HG03103 (cell line): ENCODE measurements around the gene MUTYH.
A peak's percentile ranks its signal among the peaks of the same experiment; 100 is the strongest.
"Not testable (repeated sequence)": the region's sequence is repeated elsewhere in the genome, so short reads cannot be mapped to it uniquely, and the experiment has no call there.

Experiments used
- ATAC-seq: cut with Tn5 transposase; IDR thresholded peaks from one replicate; pipeline ENCODE4 v1.9.1; 2021; ENCODE audit warnings: low read depth; ENCODE audit not compliant: unreplicated experiment

The MUTYH gene

DNA sequence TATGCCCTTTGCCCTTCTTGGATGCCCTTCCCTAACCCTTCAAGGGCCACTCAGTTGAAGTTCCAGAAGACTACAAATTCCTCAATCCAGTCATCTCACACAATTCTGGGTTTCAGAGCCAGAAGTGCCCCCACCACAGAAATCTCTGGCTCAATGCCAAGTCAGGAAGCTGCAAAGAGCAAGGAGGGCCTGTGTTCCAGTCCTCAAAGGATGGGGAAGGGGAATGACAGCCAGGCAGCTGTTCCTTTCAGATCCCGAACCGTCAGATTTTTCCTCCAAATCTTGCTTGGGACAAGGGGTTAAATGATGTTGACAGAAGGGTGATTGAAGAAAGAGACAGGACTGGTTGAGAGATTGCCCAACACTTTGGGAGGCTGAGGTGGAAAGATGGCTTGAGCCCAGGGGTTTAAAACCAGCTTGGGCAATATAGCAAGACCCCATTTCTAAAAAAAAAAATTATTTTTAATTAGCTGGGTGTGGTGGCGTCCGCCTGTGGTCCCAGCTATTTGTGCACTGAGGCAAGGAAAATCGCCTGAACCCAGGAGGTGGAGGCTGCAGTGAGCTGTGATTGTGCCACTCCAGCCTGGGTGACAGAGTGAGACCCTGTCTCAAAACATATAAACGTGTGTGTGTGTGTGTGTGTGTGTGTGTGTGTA is 14.3 kb downstream of the MUTYH start:
- ATAC-seq: no peak

DNA sequence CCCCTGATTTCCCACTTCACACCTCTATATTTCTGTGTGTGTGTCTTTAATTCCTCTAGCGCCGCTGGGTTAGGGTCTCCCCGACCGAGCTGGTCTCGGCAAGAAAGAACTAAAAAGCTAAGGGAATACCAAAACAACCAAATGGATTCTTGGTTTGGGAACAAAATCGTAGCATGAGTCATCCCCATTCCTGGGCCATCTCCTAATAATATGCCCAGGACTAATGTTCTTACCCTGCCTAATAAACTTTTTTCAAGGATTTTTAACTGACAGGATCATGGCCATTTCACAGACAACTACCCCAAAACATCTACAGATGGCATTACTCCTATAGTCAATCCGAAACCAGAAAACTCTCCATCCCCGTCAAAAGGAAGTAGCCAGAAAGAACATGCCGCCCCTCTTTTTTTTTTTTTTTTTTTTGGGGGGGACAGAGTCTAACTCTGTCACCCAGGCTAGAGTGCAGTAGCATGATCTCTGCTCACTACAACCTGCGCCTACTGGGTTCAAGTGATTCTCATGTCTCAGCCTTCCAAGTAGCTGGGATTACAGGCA is 17.7 kb downstream of the MUTYH start:
- no peak for ATAC-seq

DNA sequence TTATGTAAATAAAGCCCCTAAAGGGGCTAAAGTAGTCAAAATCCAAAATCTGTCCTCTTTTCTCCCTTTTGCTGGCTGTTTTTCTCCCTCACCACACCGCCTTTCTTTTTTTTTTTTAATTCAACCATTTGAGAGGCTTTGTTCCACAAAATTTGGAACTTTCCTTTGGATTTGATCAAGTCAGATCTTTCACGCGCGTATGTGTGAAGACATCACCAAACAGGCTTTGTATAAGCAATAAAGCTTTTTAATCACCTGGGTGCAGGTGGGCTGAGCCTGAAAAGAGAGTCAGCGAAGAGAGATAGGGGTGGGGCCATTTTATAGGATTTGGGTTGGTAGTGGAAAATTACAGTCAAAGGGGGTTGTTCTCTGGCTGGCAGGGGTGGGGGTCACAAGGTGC is 18.8 kb downstream of the MUTYH start:
- no peak for ATAC-seq

DNA sequence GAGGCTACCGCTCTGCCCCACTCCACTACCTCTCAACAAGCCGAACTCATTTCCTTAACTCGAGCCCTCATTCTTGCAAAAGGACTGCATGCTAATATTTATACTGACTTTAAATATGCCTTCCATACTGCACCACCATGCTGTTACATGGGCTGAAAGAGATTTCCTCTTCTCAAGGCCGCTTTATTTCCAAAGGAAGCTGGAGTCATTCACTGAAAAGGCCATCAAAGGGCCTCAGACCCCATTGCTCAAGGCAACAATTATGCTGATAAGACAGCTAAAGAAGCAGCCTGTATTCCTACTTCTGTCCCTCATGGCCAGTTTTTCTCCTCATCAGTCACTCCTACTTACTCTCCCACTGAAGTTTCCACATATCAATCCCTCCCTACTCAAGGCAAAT is 20.5 kb downstream of the MUTYH start:
- ATAC-seq: no peak

DNA sequence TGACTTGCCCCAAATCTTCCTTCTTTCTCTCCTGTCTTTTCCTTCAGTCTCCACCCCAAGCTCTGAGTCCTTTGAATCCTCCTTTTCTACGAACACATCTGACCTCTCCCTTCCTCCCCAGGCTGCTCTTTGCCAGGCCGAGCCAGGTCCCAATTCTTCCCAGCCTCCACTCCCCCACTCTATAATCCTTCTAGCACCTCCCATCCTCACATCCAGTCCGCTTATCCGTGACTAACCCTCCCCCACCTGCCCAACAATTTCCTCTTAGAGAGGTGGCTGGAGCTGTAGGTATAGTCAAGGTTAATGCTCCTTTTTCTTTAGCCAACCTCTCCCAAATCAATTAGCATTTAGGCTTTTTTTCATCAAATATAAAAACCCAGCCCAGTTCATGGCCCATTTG is 23.1 kb downstream of the MUTYH start:
- ATAC-seq: no peak

DNA sequence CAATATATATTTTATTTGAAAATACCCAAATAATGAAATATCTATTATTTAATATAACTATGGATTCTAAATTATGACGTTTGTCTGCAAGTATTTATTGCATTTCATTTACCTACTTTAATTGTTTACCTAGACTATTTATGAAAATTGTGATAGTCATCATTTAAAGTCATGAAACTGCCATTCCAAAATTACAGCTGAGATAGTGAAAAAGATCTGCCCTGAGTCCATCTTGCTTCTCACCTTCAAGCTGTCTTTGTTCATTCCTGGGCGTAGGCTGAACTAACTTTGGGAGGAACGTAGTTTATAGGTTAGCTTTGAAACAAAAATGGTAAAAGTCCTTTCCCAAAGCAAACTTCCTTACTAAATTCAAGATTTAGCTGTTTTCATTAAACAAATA is 26.0 kb downstream of the MUTYH start:
- no peak for ATAC-seq

DNA sequence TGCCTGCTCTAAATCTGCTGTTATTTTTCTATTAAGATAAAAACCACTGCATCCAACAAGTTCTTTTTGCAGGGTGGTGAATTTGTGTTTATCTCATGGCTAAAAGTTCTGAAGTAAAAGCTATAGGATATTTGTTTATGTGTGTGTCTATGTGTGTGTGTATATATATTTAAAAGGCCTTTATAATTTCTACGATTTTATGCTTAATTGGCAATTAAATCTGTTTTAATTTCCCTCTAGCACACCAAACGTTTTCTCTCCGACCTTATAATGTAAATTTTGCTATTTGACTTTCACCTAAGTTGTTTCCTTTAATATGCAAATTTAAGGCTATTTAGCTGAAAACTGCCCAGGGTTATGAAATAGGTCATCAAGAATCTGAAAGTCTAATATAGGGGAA is 33.3 kb downstream of the MUTYH start:
- ATAC-seq: no peak

DNA sequence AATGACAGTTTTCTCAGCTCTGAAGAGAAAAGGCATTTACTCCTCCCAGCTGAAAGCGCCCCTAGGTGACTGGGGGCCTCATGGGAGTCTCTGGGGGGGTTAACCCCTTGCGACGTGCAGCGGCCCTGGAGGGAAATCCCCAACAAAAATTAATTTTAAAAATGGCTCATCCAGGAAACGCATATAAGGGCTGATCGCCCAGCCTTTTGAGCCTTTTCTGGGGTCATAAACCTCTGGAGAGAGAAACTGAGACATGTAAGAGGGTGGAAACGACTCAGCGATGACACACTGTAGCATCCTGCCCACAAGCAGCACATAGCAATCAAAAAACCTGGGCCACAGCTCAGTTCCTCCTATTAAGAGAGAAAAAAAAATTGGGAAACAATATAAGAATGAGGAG is 33.9 kb downstream of the MUTYH start:
- ATAC-seq: no peak

DNA sequence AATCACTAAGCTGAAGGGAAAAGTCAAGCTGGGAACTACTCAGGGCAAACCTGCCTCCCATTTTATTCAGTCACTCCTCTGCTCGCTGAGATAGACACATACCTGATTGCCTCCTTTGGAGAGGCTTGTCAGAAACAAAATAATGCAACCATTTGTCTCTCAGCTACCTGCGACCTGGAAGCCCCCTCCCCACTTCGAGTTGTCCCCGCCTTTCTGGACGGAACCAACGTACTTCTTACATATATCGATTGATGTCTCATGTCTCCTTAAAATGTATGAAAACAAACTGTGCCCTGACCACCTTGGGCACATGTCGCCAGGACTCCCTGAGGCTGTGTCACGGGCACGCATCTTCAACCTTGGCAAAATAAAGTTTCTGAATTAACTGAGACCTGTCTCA is 35.0 kb downstream of the MUTYH start:
- no peak for ATAC-seq

DNA sequence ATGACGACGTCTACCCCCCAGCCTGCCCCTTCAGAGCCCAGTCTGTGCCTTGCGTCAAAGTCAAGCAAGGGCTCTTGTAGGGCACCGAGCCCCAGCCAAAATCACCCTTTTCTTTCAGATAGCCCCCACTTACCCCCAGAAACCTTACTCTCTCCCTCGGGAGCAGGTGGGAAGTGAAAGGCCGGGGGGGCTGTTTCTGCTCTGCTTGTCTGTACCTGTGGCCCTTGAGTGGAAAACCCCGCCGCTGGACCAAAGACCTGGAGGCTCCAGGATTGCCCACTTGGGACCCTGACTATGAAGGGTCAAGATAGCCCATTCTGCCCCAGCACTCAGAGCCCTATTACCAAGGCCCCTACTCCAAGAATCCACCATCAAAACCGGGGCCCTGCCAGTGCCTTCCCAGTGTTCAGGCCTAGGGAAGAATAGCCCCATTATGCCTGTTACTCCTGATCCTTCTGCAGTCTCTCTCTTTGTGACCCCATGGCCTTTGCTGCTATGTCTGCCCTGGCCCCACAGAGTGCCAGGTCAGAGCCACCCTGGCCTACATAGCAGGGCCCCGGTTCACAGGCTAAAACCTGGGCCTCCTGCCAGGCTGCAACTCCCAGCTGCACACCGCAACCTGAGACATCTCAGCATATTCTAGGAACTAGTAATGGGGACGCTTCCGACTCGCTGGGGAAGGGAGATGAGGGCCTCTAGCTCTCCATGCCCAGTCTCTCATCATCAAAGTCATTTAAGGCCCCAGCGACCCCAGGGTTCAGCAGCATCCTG is 35.7 kb downstream of the MUTYH start:
- no peak for ATAC-seq

DNA sequence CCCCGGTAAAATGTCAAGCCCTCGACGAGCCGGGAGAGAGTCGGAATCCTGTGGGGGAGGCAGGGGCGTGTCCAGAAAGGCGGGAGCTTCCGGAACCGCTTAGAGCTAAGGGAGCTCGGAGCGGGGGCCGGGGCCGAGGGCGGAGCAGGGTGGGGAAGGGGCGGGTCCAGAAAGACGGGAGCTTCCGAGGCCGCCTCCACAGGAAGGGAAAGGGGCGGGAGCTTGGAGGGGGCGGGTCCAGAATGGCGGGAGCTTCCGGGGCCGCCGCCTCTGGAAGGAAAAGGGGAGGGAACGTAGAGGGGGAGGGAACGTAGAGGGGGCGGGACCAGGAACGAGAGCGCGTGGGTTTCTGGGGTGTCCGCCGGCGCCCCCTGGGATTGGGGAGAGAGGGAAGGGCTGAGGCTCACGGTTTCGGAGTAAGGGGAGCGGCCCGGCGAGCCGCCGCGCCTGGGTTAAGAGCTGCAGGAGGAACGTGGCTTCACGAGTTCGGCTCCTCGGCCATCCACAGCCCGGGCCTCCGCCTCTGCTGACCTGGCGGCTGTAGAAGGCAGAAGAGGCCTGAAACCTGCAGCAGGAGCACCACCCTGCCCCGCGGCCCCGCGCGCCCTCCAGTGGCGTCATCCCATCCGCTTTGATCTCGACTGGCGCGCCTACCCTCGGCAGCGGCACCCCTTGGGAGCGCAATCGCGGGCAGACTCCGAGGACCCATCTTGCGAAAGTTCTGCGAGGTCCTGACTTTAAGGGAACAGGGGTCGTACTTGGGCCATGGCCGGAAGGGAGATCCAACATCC is 36.5 kb downstream of the MUTYH start:
- peak; percentile 57 for ATAC-seq

DNA sequence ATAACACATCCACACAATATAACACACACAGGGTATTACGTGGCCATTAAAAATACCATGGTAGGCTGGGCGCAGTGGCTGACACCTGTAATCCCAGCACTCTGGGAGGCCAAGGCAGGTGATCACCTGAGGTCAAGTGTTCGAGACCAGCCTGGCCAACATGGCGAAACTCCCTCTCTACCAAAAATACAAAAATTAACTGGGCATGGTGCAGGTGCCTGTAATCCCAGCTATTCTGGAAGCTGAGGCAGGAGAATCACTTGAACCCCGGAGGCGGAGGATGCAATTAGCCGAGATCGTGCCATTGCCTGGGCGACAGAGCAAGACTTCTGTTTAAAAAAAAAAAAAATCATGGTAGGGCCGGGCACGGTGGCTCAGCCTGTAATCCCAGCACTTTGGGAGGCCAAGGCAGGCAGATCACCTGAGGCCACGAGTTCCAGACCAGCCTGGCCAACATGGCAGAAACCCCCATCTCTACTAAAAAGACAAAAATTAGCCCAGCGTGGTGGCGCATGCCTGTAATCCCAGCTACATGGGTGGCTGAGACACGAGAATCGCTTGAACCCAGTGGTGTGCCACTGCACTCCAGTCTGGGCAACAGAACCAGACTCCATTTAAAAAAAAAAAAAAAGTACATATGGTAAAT is 37.6 kb downstream of the MUTYH start:
- no peak for ATAC-seq

DNA sequence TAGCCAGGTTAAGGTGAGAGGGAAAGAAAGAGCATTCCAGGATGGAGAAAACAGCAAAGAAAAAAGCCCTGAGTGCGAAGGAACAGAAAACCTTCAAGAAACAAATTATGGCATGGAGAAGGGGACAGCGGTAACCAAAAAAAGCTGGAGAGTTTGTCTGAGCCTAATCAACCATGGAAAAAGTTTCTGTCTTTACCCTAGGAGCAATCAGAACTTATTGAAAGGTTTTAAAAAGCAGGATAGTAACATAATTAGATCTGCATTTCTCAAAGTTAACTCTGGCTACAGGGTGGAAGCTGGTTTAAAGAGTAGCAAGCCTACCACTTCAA is 39.6 kb downstream of the MUTYH start:
- no peak for ATAC-seq

DNA sequence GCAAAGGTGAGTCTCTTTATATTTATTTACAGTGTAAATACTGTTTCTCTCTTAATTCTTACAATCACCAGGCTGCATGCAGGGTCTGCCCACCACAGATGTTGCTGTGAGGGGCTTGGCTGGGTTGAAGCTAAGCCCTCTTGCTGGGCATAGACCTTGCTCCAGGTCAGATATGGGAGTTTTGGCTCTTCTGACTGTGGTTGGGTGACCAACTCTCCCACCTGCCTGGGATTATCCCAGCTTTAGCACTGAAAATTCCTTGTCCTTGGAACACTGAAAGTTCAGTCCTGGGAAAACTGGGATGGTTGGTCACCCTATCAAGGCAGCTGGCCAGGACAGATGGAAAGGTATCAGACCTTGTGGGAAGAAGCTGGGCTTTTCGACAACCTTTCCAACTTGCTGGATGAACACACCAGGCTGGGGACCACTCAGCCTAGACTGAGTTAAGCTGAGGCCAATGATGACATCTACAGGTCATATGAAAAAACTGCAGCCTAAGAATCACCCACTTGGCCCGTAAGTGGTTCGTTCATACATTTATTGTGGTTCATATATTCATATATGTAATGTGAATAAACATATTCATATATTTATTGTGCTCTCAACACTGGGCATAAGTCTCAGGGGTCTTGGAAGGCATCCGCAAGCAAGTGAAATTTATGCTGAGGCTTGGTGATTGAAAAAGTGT is 40.1 kb downstream of the MUTYH start:
- no peak for ATAC-seq

DNA sequence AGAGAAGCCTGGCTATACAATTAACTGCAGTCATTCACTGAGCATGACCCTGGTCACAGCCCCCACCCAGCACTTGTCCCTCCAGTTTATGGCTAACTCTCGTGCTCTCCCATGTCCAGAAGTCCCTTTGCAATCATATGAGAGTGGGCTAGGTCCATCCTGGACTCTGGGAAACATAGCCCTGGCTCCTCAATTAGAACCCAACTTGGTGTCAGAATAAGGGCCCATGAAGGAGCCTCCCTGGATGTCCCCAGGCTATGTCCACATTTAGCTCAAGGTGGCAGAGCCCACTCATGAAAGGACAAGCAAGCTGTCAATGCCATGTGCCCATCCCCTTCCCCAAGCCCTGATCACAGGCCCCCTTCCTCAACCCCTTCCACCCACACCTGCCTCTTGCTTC is 40.9 kb downstream of the MUTYH start:
- ATAC-seq: no peak

DNA sequence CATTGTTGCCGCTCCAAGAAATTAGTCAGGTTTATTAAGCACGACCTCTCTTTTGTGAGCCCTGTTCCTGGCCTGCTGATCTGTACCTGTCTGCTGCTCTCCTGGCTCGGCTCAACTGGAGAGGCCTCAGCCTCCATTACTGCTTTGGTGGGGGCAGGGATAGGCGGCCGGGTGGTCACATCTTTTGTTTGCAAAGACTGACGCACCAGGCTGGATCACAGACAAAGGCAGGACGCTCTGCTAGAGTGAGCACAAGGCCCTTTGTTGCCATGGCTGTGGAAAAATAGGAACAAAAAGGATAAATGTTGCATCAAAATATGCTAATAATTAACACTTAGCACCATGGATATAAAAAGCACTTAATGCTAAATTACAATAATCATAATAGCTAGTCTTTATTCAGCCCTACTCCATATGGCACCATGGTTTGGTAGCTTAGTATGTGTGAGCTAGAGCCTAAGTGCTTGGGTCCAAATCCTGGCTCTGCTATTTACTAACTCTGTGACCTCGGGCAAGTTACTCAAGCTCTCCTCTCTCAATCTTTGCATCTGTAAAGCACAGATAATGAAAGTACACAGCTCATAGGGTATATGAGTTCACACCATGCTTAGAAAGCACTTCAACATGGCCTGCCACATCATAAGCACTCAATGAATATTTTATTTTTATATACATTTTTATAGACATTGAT is 42.4 kb downstream of the MUTYH start:
- no peak for ATAC-seq

DNA sequence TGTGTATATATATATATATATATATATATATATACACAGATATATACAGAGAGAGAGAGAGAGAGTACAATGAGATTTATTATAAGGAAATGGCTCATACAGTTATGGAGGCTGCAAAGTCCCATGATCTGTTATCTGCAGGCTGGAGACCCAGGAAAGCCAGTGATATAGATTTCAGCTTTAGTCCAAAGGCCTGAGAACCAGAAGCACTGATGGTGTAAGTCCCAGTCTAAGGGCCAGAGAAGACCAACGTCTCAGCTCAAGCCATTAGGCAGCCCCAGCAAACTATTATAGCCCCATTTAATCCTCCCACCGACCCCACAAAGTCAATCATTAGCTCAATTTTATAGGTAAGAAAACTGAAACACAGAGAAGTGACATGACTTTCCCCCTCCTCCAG is 48.5 kb downstream of the MUTYH start:
- no peak for ATAC-seq

DNA sequence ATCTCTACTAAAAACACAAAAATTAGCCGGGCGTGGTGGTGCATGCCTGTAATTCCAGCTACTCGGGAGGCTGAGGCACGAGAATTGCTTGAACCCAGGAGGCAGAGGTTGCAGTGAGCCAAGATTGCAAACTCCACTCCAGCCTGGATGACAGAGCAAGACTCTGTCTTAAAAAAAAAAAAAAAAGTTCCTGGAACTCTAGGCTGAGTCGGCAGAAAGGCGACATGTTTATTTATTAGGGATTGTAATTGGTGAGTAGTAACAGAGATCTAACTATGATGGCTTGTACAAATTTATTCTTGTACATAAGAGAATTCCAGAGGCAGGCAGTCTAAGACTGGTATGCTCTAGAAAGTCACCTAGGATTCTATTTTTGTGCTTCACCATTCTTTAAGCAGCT is 49.2 kb downstream of the MUTYH start:
- ATAC-seq: not testable (repeated sequence)

DNA sequence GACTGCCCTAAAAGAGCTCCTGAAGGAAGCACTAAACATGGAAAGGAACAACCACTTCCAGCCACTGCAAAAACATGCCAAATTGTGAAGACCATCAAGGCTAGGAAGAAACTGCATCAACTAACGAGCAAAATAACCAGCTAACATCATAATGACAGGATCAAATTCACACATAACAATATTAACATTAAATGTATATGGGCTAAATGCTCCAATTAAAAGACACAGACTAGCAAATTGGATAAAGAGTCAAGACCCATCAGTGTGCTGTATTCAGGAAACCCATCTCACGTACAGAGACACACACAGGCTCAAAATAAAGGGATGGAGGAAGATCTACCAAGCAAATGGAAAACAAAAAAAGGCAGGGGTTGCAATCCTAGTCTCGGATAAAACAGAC is 53.7 kb downstream of the MUTYH start:
- not testable (repeated sequence) for ATAC-seq

DNA sequence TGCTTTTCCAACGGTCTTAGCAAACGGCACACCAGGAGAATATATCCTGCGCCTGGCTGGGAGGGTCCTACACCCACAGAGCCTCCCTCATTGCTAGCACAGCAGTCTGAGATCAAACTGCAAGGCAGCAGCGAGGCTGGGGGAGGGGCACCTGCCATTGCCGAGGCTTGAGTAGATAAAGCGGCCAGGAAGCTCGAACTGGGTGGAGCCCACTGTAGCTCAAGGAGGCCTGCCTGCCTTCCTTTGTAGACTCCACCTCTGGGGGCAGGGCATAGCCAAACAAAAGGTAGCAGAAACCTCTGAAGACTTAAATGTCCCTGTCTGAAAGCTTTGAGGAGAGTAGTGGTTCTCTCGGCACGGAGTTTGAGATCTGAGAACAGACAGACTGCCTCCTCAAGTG is 55.4 kb downstream of the MUTYH start:
- not testable (repeated sequence) for ATAC-seq
